Keratinocyte (primary cell): ENCODE results near the gene PITX3. TPM values are rescaled to one million over a fixed set of nuclear protein-coding genes. Genes with fewer than 3 reads are reported as not detected.

Experiments
- DNase-seq: peaks from one replicate; pipeline ENCODE4 v3.0.0-alpha.2; 2011; ENCODE audit warnings: low read depth, missing footprints, low spot score
- FAIRE-seq: peaks from 2 replicates; lab custom pipeline; 2011; peaks lifted over from hg19 to GRCh38; lab: Jason Lieb, UNC
- H2AFZ ChIP-seq: 2 replicates; pipeline ENCODE4 v1.6.0; 2012; ENCODE audit warnings: low read length, control low read depth, inconsistent platforms; ENCODE audit not compliant: control insufficient read depth
- H3K27ac ChIP-seq: 2 replicates; pipeline ENCODE4 v1.5.1; 2011; ENCODE audit warnings: low read length; ENCODE audit not compliant: control insufficient read depth, insufficient read depth
- H3K27me3 ChIP-seq: 3 replicates; pipeline ENCODE4 v1.6.0; 2011; ENCODE audit warnings: low read length; ENCODE audit not compliant: control insufficient read depth, insufficient read depth; ENCODE audit errors: extremely low read depth
- H3K36me3 ChIP-seq, 2 experiments: 2 replicates in 1 of 2; 3 replicates in 1 of 2; pipeline ENCODE4 v1.5.1; 2011; ENCODE audit warnings: low read length in 2 of 2, mild to moderate bottlenecking in 1 of 2; ENCODE audit not compliant: control insufficient read depth in 2 of 2, insufficient read depth in 2 of 2; ENCODE audit errors: extremely low read depth in 1 of 2
- H3K4me1 ChIP-seq: 3 replicates; pipeline ENCODE4 v1.5.1; 2011; ENCODE audit warnings: low read length; ENCODE audit not compliant: control insufficient read depth, insufficient read depth; ENCODE audit errors: extremely low read depth
- H3K4me2 ChIP-seq: 3 replicates; pipeline ENCODE4 v1.6.0; 2011; ENCODE audit warnings: low read depth, low read length; ENCODE audit not compliant: control insufficient read depth, insufficient read depth; ENCODE audit errors: extremely low read depth
- H3K4me3 ChIP-seq, 3 experiments: fragments of 200-600 bp in 1 of 3; sonication (generic) in 1 of 3; 2 replicates in 2 of 3; 3 replicates in 1 of 3; pipeline ENCODE4 v1.5.1; 2011 to 2016; ENCODE audit warnings: low read length in 3 of 3, mild to moderate bottlenecking in 3 of 3, control low read depth in 2 of 3, inconsistent platforms in 1 of 3, low read depth in 1 of 3, mixed read lengths in 1 of 3, mixed run types in 1 of 3, moderate library complexity in 1 of 3; ENCODE audit not compliant: control insufficient read depth in 2 of 3, insufficient read depth in 2 of 3; ENCODE audit errors: extremely low read depth in 1 of 3
- H3K79me2 ChIP-seq: 2 replicates; pipeline ENCODE4 v1.6.0; 2012; ENCODE audit warnings: low read length; ENCODE audit not compliant: control insufficient read depth, insufficient read depth
- H3K9ac ChIP-seq: 3 replicates; pipeline ENCODE4 v1.6.0; 2011; ENCODE audit warnings: low read length; ENCODE audit not compliant: control insufficient read depth, insufficient read depth; ENCODE audit errors: extremely low read depth
- H3K9me1 ChIP-seq: 3 replicates; pipeline ENCODE4 v1.6.0; 2011; ENCODE audit warnings: low read length; ENCODE audit not compliant: control insufficient read depth, insufficient read depth; ENCODE audit errors: extremely low read depth
- H3K9me3 ChIP-seq: 2 replicates; pipeline ENCODE4 v1.5.1; 2012; ENCODE audit warnings: low read depth, low read length; ENCODE audit not compliant: control insufficient read depth
- H4K20me1 ChIP-seq: 3 replicates; pipeline ENCODE4 v1.6.0; 2011; ENCODE audit warnings: low read length; ENCODE audit not compliant: control insufficient read depth, insufficient read depth; ENCODE audit errors: extremely low read depth
- EZH2 ChIP-seq: IDR thresholded peaks from one replicate; pipeline ENCODE4 v1.6.1; 2012; ENCODE audit warnings: inconsistent platforms, mild to moderate bottlenecking, low read length, moderate library complexity
- dilution Hi-C: fragments of 300-500 bp; cut with MboI; formaldehyde crosslinking; loops from one replicate; pipeline ENCODE4 v1.7.0; 2020; ENCODE audit warnings: low sequenced_read_pairs; ENCODE audit not compliant: extremely low pct_ligation_motif_present
- polyA plus RNA-seq, 5 experiments: library from polyadenylated mRNA; depleted of rRNA in 3 of 5; stranded (reverse) in 3 of 5; stranded (forward) in 1 of 5; unstranded in 1 of 5; fragments of >200 nt; gene quantifications; 1 replicate in 1 of 5; 2 replicates in 3 of 5; 3 replicates in 1 of 5; pipeline versions ENCODE4 v1.2.1 to v1.2.3, GENCODE V29; 2011 to 2012; ENCODE audit warnings: missing spikeins in 2 of 5, low read depth in 1 of 5, low replicate concordance in 1 of 5
- TF ChIP-seq, protein P1 (sequence below), 3 experiments: IDR thresholded peaks in 1 of 3; conservative IDR thresholded peaks in 1 of 3; optimal IDR thresholded peaks in 1 of 3; 2 replicates in 2 of 3; 3 replicates in 1 of 3; pipeline versions ENCODE3 to v1.5.1; 2011; ENCODE audit warnings: low read length in 3 of 3, mild to moderate bottlenecking in 3 of 3, moderate library complexity in 2 of 3, control low read depth in 1 of 3, inconsistent platforms in 1 of 3; ENCODE audit not compliant: insufficient read depth in 2 of 3; ENCODE audit errors: extremely low read depth in 1 of 3

The PITX3 gene
- polyA plus RNA-seq, 1 donor (not counting 4 experiments of a cell fraction or from before 2014, with no cell fraction given): not detected

DNA sequence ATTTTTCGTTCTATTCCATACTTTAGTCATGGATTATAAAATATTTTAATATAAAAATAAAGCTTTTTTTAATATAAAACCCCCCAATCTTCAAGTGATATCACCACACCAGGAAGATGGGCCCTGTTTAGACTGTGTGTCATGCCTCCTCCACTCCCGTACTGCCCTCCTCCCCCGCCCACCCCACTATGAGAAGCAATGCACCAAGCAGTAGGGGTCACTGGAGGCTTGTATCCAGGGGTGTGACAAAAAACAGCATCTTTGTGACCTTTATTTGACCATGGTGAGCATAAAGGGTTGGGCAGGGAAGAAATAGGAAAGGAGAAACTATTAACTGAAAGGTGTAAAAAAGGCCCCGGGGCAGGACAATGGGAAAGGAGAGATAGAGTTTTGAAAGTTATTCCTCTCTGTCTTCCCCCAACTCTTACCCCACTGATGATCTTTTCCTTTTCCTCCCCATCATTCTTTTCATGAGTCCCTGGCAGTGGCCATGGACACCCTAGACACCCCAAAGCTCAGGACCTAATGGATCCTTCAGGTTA, 3.5 kb downstream of the PITX3 start:
- H3K9me3 ChIP-seq: no peaks in the 10 kb centered on the region
- DNase-seq: no peak
- no peak for FAIRE-seq
- H2AFZ ChIP-seq: no peak overlapping the region
- H3K4me1 ChIP-seq: peaks cover 15% of the 10 kb centered on the region
- H3K27me3 ChIP-seq: peaks cover 13% of the 10 kb centered on the region
- no peaks in the 10 kb centered on the region for H3K9me1 ChIP-seq
- no peaks in the 10 kb centered on the region for H3K36me3 ChIP-seq
- H4K20me1 ChIP-seq: no peaks in the 10 kb centered on the region
- no peak overlapping the region for H3K4me3 ChIP-seq
- H3K4me2 ChIP-seq: no peak overlapping the region
- no peaks in the 10 kb centered on the region for H3K79me2 ChIP-seq
- dilution Hi-C loops: no loop called here
- TF ChIP-seq, protein P1, sequence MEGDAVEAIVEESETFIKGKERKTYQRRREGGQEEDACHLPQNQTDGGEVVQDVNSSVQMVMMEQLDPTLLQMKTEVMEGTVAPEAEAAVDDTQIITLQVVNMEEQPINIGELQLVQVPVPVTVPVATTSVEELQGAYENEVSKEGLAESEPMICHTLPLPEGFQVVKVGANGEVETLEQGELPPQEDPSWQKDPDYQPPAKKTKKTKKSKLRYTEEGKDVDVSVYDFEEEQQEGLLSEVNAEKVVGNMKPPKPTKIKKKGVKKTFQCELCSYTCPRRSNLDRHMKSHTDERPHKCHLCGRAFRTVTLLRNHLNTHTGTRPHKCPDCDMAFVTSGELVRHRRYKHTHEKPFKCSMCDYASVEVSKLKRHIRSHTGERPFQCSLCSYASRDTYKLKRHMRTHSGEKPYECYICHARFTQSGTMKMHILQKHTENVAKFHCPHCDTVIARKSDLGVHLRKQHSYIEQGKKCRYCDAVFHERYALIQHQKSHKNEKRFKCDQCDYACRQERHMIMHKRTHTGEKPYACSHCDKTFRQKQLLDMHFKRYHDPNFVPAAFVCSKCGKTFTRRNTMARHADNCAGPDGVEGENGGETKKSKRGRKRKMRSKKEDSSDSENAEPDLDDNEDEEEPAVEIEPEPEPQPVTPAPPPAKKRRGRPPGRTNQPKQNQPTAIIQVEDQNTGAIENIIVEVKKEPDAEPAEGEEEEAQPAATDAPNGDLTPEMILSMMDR (optimal IDR thresholded peaks at IDR 0.05 in 1 of 3, IDR thresholded peaks at IDR 0.05 in 1 of 3, conservative IDR thresholded peaks at IDR 0.05 in 1 of 3; ENCODE audit: extremely low read depth in 1 of 3, insufficient read depth in 2 of 3, low read length in 3 of 3): no peak
- TF ChIP-seq EZH2: no peak
- no peak overlapping the region for H3K9ac ChIP-seq
- H3K27ac ChIP-seq: no peak overlapping the region

DNA sequence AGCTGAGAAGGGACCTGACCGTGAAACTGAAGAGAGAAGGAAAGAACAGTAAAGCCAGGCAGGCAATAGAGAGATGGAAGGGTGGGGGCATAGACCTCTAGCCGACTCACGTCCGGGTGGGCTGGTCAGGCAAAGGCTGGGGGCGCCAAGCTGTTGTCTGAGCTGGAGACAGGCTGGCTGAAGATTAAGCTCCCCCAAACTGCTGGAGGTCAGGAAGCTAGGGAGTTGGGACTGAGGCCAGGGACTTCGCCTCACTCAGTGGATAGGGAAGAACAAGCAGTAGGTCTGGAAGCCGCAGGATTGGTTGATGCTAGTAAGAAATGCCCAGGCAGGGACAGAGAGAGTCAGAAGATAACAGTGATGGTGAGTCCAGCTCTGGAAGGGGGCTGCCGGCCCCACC, 5.3 kb downstream of the PITX3 start:
- Histone ChIP-seq H3K9me1 (no peaks in the 10 kb centered on the region), H3K4me2 (no peak overlapping the region), H3K9me3 (no peaks in the 10 kb centered on the region), H3K4me3 (no peak overlapping the region), H3K79me2 (no peaks in the 10 kb centered on the region), H3K9ac (no peak overlapping the region), H3K4me1 (peaks cover 11% of the 10 kb centered on the region), H3K27me3 (peaks cover 15% of the 10 kb centered on the region), H3K27ac (no peak overlapping the region), H4K20me1 (no peaks in the 10 kb centered on the region), H3K36me3 (no peaks in the 10 kb centered on the region), H2AFZ (no peak overlapping the region)
- dilution Hi-C loops: no loop called here
- TF ChIP-seq EZH2: no peak
- TF ChIP-seq, protein P1 (optimal IDR thresholded peaks at IDR 0.05 in 1 of 3, IDR thresholded peaks at IDR 0.05 in 1 of 3, conservative IDR thresholded peaks at IDR 0.05 in 1 of 3; ENCODE audit: extremely low read depth in 1 of 3, insufficient read depth in 2 of 3, low read length in 3 of 3): no peak
- FAIRE-seq (no peak), DNase-seq (no peak)
